Germinal center (tissue), 1 donor: ENCODE measurements around the gene COL9A1.

Experiments
- DNase-seq: peaks from one replicate; pipeline ENCODE4 v3.0.0; 2012; ENCODE audit warnings: mixed read lengths, low spot score

Gene COL9A1

GRCh38 chr6:70286905-70287304, 16.0 kb downstream of the COL9A1 start:
- DNase-seq = no peak

- no peak for DNase-seq
Measured at GRCh38 chr6:70285201-70285600, 17.7 kb downstream of the COL9A1 start.

DNA sequence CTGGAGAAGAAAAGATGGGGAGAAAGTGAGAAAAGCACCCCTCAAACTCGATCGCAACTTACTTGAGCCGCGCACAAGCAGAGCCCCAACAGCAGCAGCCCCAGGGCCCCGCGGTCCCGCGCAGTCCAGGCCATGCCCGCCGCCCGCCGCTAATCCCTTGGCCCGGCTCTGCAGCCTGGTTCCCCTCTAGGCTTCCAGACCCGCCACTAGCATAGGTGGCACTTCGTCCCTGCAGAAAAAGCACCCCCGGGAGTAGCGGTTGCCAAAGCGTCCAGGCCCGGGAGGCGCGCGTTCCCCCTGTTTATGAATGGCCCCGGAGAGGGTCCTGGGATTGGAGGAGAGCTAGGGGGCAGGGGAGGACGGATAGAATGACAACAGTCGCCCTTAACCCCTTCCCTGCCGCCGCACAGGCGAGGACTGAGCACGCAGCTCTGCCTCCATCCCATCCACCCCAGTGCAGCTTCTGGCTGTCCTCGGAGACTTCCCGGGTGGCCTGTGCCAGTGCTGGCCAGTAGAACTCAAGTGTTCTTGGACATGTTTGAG, 19.9 kb downstream of the COL9A1 start:
- no peak for DNase-seq

DNA sequence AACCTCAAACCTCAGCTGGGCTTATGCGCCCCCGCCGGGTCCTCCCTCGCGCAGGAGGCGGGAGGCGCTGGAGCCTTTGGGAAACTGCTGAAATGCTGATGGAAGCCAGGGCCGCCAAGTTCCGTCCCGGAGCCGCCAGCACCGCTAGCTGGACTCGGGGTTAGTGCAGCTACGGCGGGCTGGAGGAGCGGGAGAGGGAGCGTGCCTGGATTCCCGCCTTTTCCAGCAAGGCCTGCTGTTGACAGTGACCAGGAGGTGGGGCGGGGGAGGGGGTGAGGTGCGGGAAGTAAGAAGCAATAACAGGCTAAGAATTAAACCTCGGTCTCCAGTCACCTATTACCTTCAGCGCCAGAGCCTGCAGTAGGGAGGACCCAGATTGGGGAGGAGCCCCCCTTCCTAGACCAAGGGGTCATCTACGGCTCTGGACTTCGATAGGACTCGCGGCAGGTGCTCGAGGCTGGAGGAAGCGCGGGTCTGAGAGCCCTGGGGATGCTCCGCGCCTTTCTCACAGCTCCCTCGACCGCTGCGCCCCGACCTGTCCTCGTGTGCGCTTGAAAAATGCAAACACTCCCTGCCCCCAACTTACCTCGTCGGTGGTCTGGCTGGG, 20.5 kb downstream of the COL9A1 start:
- DNase-seq = no peak

DNA sequence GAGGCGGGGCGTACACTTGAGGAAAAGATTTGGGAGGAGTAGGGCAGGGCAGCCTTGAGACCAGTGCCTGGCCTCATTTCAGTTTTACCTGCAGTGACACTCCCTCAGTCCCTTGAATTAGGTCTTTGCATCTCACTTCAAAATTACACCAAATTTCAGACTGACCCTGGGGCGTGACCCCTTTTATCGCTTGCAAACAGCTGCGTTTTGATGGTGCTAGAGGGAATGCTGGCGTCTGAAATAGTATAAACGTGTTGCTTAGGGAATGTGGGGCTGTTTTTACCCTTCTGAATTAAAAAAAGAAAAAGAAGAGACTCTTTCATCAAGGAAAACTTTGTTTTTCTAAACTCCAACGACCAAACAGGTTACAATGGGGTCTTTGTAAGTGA, 21.0 kb downstream of the COL9A1 start:
- DNase-seq = no peak

- DNase-seq = no peak
Measured at GRCh38 chr6:70280400-70280853, 22.5 kb downstream of the COL9A1 start.

DNA sequence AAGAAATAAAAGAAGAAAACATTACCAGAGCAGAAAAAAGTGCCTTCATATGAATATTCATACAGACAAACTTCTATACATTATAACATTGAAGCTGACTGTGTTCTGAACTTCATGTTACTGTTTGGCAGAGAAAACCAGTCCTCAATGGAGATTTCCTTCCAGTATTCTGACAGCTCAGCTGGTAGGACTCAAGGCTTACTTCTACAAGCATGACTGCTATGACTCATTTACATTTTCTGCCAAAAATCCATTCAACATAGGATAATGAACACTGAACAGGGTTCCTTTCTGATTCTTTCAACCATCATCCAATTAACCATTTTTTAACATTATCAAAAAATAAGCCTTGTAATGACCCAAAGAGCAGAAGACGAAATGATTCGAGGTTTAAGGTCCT, 25.4 kb downstream of the COL9A1 start:
- DNase-seq = no peak

DNA sequence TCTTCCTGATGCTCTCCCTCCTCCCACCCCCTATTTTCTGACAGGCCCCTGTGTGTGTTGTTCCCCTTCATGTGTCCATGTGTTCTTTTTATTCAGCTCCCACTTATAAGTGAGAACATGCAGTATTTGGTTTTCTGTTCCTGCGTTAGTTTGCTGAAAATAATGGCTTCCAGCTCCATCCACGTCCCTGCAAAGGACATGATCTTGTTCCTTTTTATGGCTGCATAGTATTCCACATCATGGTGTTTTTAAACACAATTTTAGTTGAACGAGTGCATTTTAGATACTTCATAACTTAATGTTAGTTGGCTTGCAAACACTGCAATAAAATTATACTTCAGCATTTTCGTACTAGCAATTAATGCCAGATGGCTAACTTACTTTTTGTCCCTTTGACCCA, 28.5 kb downstream of the COL9A1 start:
- no peak for DNase-seq

DNA sequence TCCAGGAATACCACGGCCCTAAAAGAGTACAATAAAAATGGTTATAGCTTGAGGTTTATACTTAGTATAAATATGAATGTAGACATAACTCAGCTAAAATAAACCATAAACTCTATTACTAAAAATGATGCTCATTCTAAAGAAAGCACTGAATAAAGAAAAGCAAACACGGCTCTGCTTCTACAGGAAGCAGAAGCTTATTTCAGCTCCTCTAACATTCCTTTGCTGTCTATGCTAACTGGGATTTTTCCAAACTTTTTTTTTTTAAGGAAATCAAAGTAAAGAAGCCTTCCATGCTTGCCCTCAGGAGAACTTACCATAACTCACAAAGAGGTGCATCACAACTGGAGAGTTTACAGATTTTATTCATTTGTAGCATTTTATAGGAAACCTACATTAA, 30.8 kb downstream of the COL9A1 start:
- DNase-seq = no peak

DNA sequence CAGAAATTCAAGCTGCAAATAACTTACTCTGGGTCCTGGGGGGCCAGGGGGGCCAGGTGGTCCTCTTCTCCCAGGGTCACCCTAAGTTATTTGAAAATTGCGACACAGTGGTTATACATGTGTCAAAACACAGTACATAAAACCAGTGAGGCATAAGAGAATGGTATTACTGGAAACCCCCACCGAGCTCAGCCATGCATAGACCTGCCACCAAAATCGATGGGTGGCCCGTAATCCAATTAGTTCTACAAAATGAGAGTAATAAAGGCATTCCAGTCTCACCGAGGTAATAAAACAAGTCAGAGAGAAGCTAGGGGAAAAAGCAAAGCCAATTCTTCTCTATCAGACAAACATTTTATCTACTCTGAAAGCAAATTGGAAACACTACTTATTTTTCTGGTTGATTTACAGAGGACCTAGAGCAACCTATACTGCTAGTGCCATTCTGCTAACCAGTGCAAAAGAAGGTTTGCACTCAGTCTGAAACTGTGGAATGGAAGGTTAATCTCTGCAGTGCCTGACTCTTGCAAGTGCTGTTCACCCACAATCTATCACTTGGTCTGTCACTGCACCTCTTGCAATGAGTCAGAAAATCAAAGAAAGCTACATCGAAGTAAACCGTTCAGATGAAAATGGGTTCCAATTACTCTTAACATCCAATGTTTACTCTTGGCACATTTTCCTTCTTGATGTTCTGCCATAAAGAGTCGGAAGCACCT, 32.4 kb downstream of the COL9A1 start:
- no peak for DNase-seq

- no peak for DNase-seq
Measured at GRCh38 chr6:70266142-70266541, 36.7 kb downstream of the COL9A1 start.

GRCh38 chr6:70264306-70264705, 38.6 kb downstream of the COL9A1 start:
- DNase-seq = no peak

GRCh38 chr6:70258483-70258882, 44.4 kb downstream of the COL9A1 start:
- no peak for DNase-seq

GRCh38 chr6:70257768-70258273, 45.1 kb downstream of the COL9A1 start:
- DNase-seq = no peak

DNA sequence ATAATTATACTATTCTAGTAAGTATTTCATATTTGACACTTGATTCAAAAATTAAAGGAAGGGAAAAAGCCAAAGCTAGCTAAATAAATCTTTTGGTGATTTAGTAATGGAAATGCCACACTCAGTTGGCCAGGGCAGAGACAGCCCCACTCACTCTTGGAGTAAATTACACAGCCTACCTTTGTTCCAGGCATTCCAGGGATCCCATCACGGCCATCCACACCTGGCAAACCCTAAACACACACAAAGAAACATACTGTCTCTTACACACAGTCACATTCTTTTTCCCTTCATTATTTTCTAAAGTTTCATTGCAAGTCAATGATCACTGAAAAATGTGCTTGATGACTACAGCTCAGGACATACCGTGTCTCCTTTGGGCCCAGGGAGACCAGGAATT, 48.1 kb downstream of the COL9A1 start:
- DNase-seq = no peak

GRCh38 chr6:70253923-70254322, 49.0 kb downstream of the COL9A1 start:
- no peak for DNase-seq

- DNase-seq = no peak
Measured at GRCh38 chr6:70252604-70253003, 50.3 kb downstream of the COL9A1 start.

- DNase-seq = no peak
Measured at GRCh38 chr6:70246118-70246517, 56.8 kb downstream of the COL9A1 start.

DNA sequence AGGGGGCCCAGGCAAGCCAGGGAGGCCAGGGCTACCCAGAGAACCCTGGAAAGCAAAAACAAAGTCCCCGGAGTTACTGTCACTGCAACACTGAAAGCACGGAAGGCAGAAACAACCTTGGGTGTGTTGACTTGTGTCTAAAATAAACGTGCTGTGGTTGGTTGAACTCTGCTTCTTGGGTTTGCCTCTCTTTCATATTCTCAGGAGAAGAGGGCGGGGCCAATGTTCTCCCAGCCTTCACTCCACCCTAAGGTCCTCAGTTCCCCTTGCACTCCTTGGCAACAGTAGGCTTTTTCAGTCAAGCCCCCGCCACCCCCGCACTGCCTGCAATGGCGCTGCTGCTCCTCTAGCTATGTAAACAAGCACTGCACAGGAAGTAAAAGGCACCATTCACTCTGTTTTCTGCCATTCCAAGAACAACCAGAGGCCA, 60.9 kb downstream of the COL9A1 start:
- no peak for DNase-seq

- DNase-seq = no peak
Measured at GRCh38 chr6:70241031-70241430, 61.9 kb downstream of the COL9A1 start.

- no peak for DNase-seq
Measured at GRCh38 chr6:70236343-70236742, 66.5 kb downstream of the COL9A1 start.

GRCh38 chr6:70234561-70235236, 68.2 kb downstream of the COL9A1 start:
- no peak for DNase-seq

- DNase-seq = no peak
Measured at GRCh38 chr6:70231311-70231710, 71.6 kb downstream of the COL9A1 start.
